Measurements from ENCODE around the gene FLT4. TPM values are rescaled to one million over a fixed set of nuclear protein-coding genes. Genes with fewer than 3 reads are reported as not detected.

Gene FLT4
- total and polyA plus RNA-seq, 2 of the 13 experiments (the other 11 are each of a cell fraction or from before 2014, with no cell fraction given) = not detected

GRCh38 chr5:180647941-180648500, 1.4 kb downstream of the FLT4 start:
- POLR2A ChIA-PET = no interaction called here
- peak; percentile 27 for ATAC-seq

More at GRCh38 chr5:180647941-180648500, 1.4 kb downstream of the FLT4 start:
- H4K20me1 ChIP-seq (ENCODE audit: insufficient read depth, low read length) = peaks cover 4% of the 10 kb centered on the region; the same call in 1 of the 2 replicates
- no peak overlapping the region for H2AFZ ChIP-seq (ENCODE audit: low read length)
- 20% methylated on average over 6 of the region's 8 CpGs for WGBS (ENCODE audit: low lambda C conversion rate)
- H3K9me3 ChIP-seq (ENCODE audit: low read length) = no peaks in the 10 kb centered on the region
- H3K4me2 ChIP-seq (ENCODE audit: low read depth, low read length) = no peak overlapping the region
- intact Hi-C loops (cut with micrococcal nuclease; ENCODE audit: unreplicated experiment) = no loop called here
- H3K79me2 ChIP-seq (ENCODE audit: insufficient read depth, low read length) = no peaks in the 10 kb centered on the region
- DNase-seq (ENCODE audit: low spot score) = no peak
- no peaks in the 10 kb centered on the region for H3K36me3 ChIP-seq (replicated peaks in 1 of 2; ENCODE audit: control insufficient read depth in 1 of 2, insufficient read depth in 2 of 2, low read length in 2 of 2)
- peaks cover 12 to 81% of the 10 kb centered on the region in 2 experiments for H3K27me3 ChIP-seq (ENCODE audit: control insufficient read depth in 1 of 2, insufficient read depth in 2 of 2, low read length in 2 of 2)
- CTCF ChIA-PET (ENCODE audit: low intra/inter-chr PET ratio, low total read pairs) = no interaction called here
- H3K9ac ChIP-seq (ENCODE audit: insufficient read depth, low read depth, low read length) = no peak overlapping the region
- no peak for TF ChIP-seq FOXP1 (IDR thresholded peaks at IDR 0.05)
- TF ChIP-seq FOXP1 (CRISPR knock-in tag; IDR thresholded peaks at IDR 0.05) = no peak
- no peak for TF ChIP-seq ZBTB1 (CRISPR knock-in tag; IDR thresholded peaks at IDR 0.05; ENCODE audit: borderline replicate concordance)
- TF ChIP-seq ZNF343 (CRISPR knock-in tag; IDR thresholded peaks at IDR 0.05) = no peak
- TF ChIP-seq, protein P1, sequence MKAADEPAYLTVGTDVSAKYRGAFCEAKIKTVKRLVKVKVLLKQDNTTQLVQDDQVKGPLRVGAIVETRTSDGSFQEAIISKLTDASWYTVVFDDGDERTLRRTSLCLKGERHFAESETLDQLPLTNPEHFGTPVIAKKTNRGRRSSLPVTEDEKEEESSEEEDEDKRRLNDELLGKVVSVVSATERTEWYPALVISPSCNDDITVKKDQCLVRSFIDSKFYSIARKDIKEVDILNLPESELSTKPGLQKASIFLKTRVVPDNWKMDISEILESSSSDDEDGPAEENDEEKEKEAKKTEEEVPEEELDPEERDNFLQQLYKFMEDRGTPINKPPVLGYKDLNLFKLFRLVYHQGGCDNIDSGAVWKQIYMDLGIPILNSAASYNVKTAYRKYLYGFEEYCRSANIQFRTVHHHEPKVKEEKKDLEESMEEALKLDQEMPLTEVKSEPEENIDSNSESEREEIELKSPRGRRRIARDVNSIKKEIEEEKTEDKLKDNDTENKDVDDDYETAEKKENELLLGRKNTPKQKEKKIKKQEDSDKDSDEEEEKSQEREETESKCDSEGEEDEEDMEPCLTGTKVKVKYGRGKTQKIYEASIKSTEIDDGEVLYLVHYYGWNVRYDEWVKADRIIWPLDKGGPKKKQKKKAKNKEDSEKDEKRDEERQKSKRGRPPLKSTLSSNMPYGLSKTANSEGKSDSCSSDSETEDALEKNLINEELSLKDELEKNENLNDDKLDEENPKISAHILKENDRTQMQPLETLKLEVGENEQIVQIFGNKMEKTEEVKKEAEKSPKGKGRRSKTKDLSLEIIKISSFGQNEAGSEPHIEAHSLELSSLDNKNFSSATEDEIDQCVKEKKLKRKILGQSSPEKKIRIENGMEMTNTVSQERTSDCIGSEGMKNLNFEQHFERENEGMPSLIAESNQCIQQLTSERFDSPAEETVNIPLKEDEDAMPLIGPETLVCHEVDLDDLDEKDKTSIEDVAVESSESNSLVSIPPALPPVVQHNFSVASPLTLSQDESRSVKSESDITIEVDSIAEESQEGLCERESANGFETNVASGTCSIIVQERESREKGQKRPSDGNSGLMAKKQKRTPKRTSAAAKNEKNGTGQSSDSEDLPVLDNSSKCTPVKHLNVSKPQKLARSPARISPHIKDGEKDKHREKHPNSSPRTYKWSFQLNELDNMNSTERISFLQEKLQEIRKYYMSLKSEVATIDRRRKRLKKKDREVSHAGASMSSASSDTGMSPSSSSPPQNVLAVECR (CRISPR knock-in tag; IDR thresholded peaks at IDR 0.05; ENCODE audit: borderline replicate concordance) = no peak
- no peak for TF ChIP-seq GRHL1 (CRISPR knock-in tag; conservative IDR thresholded peaks at IDR 0.05)
- TF ChIP-seq ZNF614 (CRISPR knock-in tag; IDR thresholded peaks at IDR 0.05; ENCODE audit: borderline replicate concordance) = no peak
- TF ChIP-seq EZH2 (conservative IDR thresholded peaks at IDR 0.05; ENCODE audit: low read depth, low read length) = 0 out of 2 replicates have a peak, but pooled peaks have one; percentile 12
- in situ Hi-C loops (cut with HindIII; ENCODE audit: extremely low pct_ligation_motif_present, low pct_unique_long_range_greater_than_20kb) = no loop called here
- H3K4me3 ChIP-seq (replicated peaks in 1 of 3; ENCODE audit: insufficient read depth in 1 of 3, low read depth in 2 of 3, low read length in 3 of 3) = no peak overlapping the region
- H3K4me1 ChIP-seq (ENCODE audit: insufficient read depth, low read length) = no peaks in the 10 kb centered on the region
- no peak for FAIRE-seq
- BruUV-seq (replicated peaks) = no TSS peak
- no peak overlapping the region for H3K27ac ChIP-seq (ENCODE audit: extremely low read length, insufficient read depth, low read length)
